NCI-H1436 treated with DMSO at 0.1 percent for 48 hours (cell line): ENCODE measurements around the gene NMNAT2.

Experiments
- DNase-seq: peaks from one replicate; lab custom pipeline; 2025; lab: John Stamatoyannopoulos, UW

NMNAT2 gene

GRCh38 chr1:183236158-183236725 lies 181.9 kb downstream of the NMNAT2 start:
- no peak for DNase-seq

GRCh38 chr1:183235503-183235902 lies 182.7 kb downstream of the NMNAT2 start:
- DNase-seq: no peak

- DNase-seq: no peak
These were observed 183.3 kb downstream of the NMNAT2 start for GRCh38 chr1:183234660-183235476.

- DNase-seq: no peak
These were observed 185.1 kb downstream of the NMNAT2 start for GRCh38 chr1:183233113-183233512.

- no peak for DNase-seq
These were observed 186.6 kb downstream of the NMNAT2 start for GRCh38 chr1:183231545-183231944.

- no peak for DNase-seq
These were observed 187.8 kb downstream of the NMNAT2 start for GRCh38 chr1:183230413-183230812.

GRCh38 chr1:183228347-183229220 lies 189.6 kb downstream of the NMNAT2 start:
- DNase-seq: no peak

GRCh38 chr1:183227422-183228346 lies 190.5 kb downstream of the NMNAT2 start:
- no peak for DNase-seq

GRCh38 chr1:183226963-183227362 lies 191.2 kb downstream of the NMNAT2 start:
- no peak for DNase-seq

GRCh38 chr1:183226361-183226760 lies 191.8 kb downstream of the NMNAT2 start:
- DNase-seq: no peak

- no peak for DNase-seq
These were observed 194.7 kb downstream of the NMNAT2 start for GRCh38 chr1:183223467-183223866.

- no peak for DNase-seq
These were observed 195.3 kb downstream of the NMNAT2 start for GRCh38 chr1:183222909-183223308.

- DNase-seq: no peak
These were observed 198.6 kb downstream of the NMNAT2 start for GRCh38 chr1:183219616-183220009.

- no peak for DNase-seq
These were observed 199.1 kb downstream of the NMNAT2 start for GRCh38 chr1:183218971-183219615.

GRCh38 chr1:183218027-183218618 lies 200.1 kb downstream of the NMNAT2 start:
- DNase-seq: peak; percentile 26

GRCh38 chr1:183215936-183216335 lies 202.2 kb downstream of the NMNAT2 start:
- DNase-seq: no peak

GRCh38 chr1:183215076-183215720 lies 203.0 kb downstream of the NMNAT2 start:
- DNase-seq: no peak

- no peak for DNase-seq
These were observed 203.9 kb downstream of the NMNAT2 start for GRCh38 chr1:183214021-183214970.

- DNase-seq: no peak
These were observed 205.3 kb downstream of the NMNAT2 start for GRCh38 chr1:183212870-183213269.
